PC-3 (cell line): Measurements from ENCODE around the gene PLA2G4B. TPM values are rescaled to one million over a fixed set of nuclear protein-coding genes. Genes with fewer than 3 reads are reported as not detected.

Source experiments
- ATAC-seq: fragments of 200-7000 bp; cut with Tn5 transposase; 2 replicates; pipeline ENCODE4 v1.9.1; 2020; ENCODE audit warnings: mild to moderate bottlenecking, moderate library complexity
- Bru-seq: library from RNA; stranded (reverse); fragments of 400-500 nt; gene quantifications from one replicate; lab custom pipeline; 2021; lab: Mats Ljungman, UMichigan
- BruChase-seq, 2 experiments: library from RNA; stranded (reverse); fragments of 400-500 nt; gene quantifications; one replicate each; lab custom pipeline; 2021; lab: Mats Ljungman, UMichigan
- BruUV-seq: library from RNA; stranded (reverse); fragments of 400-500 nt; replicated peaks from 2 replicates; lab custom pipeline; 2021; lab: Mats Ljungman, UMichigan
- CTCF ChIA-PET: fragments of 300-600 bp; sonication (Branson Sonifier 250); formaldehyde crosslinking; loops from one replicate; lab custom pipeline; 2022; ENCODE audit warnings: antibody characterized with exemption; lab: Charles Lee
- POLR2A ChIA-PET: fragments of 300-600 bp; sonication (Branson Sonifier 250); formaldehyde crosslinking; loops from one replicate; lab custom pipeline; 2022; ENCODE audit warnings: antibody characterized with exemption; ENCODE audit not compliant: unreplicated experiment; lab: Charles Lee
- DNase-seq: peaks from one replicate; pipeline ENCODE4 v3.0.0-alpha.2; 2015
- H2AFZ ChIP-seq: fragments of 300-600 bp; sonication (generic); 2 replicates; pipeline ENCODE4 v1.6.0; 2016; ENCODE audit warnings: antibody characterized with exemption, low read length
- H3F3A ChIP-seq: fragments of 300-600 bp; sonication (generic); one replicate; pipeline ENCODE4 v1.6.0; 2017; ENCODE audit warnings: antibody characterized with exemption, low read length, control low read depth, mild to moderate bottlenecking; ENCODE audit not compliant: unreplicated experiment
- H3K27ac ChIP-seq: fragments of 300-600 bp; sonication (generic); 2 replicates; pipeline ENCODE4 v1.5.1; 2016; ENCODE audit warnings: mild to moderate bottlenecking, low read length
- H3K27me3 ChIP-seq: fragments of 300-600 bp; sonication (generic); 2 replicates; pipeline ENCODE4 v1.6.1; 2016; ENCODE audit warnings: low read length, mixed read lengths
- H3K36me3 ChIP-seq: fragments of 300-600 bp; sonication (generic); 2 replicates; pipeline ENCODE4 v1.6.1; 2016; ENCODE audit warnings: low read depth, mixed run types, low read length, mixed read lengths
- H3K4me1 ChIP-seq: fragments of 300-600 bp; sonication (generic); 2 replicates; pipeline ENCODE4 v1.5.1; 2016; ENCODE audit warnings: low read length; ENCODE audit not compliant: insufficient read depth
- H3K4me2 ChIP-seq: fragments of 300-600 bp; sonication (generic); 2 replicates; pipeline ENCODE4 v1.6.0; 2016; ENCODE audit warnings: low read length
- H3K4me3 ChIP-seq: fragments of 300-600 bp; sonication (generic); 2 replicates; pipeline ENCODE4 v1.5.1; 2016; ENCODE audit warnings: mild to moderate bottlenecking, low read length, mixed read lengths
- H3K79me2 ChIP-seq: fragments of 300-600 bp; sonication (generic); 2 replicates; pipeline ENCODE4 v1.6.1; 2017; ENCODE audit warnings: low read length, mixed read lengths
- H3K9ac ChIP-seq: fragments of 300-600 bp; sonication (generic); 2 replicates; pipeline ENCODE4 v1.6.0; 2016; ENCODE audit warnings: mild to moderate bottlenecking, low read length
- H3K9me2 ChIP-seq: fragments of 300-600 bp; sonication (generic); replicated peaks from 2 replicates; pipeline ENCODE4 v1.6.1; 2016; ENCODE audit warnings: mixed run types, low read length, mixed read lengths
- H3K9me3 ChIP-seq: fragments of 300-600 bp; sonication (generic); 2 replicates; pipeline ENCODE4 v1.6.1; 2016; ENCODE audit warnings: low read length, mixed read lengths
- H4K20me1 ChIP-seq: fragments of 300-600 bp; sonication (generic); 2 replicates; pipeline ENCODE4 v1.6.1; 2016; ENCODE audit warnings: low read length, mixed read lengths
- EZH2 ChIP-seq: fragments of 300-600 bp; sonication (generic); IDR thresholded peaks from one replicate; pipeline ENCODE4 v1.6.1; 2017; ENCODE audit warnings: antibody characterized with exemption, mild to moderate bottlenecking, low read length; ENCODE audit not compliant: unreplicated experiment
- EZH2phosphoT487 ChIP-seq: fragments of 300-600 bp; sonication (generic); IDR thresholded peaks from 2 replicates; pipeline ENCODE4 v1.6.1; 2018; ENCODE audit warnings: mild to moderate bottlenecking, antibody characterized with exemption, low read length, borderline replicate concordance
- intact Hi-C: fragments of 100-400 bp; cut with micrococcal nuclease; formaldehyde crosslinking; loops from 2 replicates; pipeline ENCODE4 v1.9.0; 2023
- long read RNA-seq: library from polyadenylated mRNA; unstranded; transcript quantifications from one replicate; pipeline ENCODE4 v2.0.0, GENCODE V29; 2021; ENCODE audit not compliant: unreplicated experiment
- total RNA-seq: library from RNA; depleted of rRNA; stranded (reverse); fragments of >200 nt; gene quantifications from 2 replicates; pipeline ENCODE4 v1.2.3, GENCODE V29; 2014; rRNA removed
- TF ChIP-seq, protein P1 (sequence below): fragments of 300-600 bp; sonication (generic); conservative IDR thresholded peaks from 2 replicates; pipeline ENCODE4 v1.5.1; 2017; ENCODE audit warnings: antibody characterized with exemption, low read depth, mild to moderate bottlenecking, low read length

PLA2G4B gene, protein sequence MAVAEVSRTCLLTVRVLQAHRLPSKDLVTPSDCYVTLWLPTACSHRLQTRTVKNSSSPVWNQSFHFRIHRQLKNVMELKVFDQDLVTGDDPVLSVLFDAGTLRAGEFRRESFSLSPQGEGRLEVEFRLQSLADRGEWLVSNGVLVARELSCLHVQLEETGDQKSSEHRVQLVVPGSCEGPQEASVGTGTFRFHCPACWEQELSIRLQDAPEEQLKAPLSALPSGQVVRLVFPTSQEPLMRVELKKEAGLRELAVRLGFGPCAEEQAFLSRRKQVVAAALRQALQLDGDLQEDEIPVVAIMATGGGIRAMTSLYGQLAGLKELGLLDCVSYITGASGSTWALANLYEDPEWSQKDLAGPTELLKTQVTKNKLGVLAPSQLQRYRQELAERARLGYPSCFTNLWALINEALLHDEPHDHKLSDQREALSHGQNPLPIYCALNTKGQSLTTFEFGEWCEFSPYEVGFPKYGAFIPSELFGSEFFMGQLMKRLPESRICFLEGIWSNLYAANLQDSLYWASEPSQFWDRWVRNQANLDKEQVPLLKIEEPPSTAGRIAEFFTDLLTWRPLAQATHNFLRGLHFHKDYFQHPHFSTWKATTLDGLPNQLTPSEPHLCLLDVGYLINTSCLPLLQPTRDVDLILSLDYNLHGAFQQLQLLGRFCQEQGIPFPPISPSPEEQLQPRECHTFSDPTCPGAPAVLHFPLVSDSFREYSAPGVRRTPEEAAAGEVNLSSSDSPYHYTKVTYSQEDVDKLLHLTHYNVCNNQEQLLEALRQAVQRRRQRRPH
- total RNA-seq: 7.0 and 12.2 TPM in 2 replicates
- percentile 76 among the genes with signal in this experiment for Bru-seq, nascent RNA
- percentile 90 among the genes with signal in this experiment for BruChase-seq, experiment 1, labeled RNA remaining after a 6-hour chase
- percentile 86 among the genes with signal in this experiment for BruChase-seq, experiment 2, labeled RNA remaining after a 2-hour chase
- long read RNA-seq, partial matches to known transcripts: 10 of 10 reads
- long read RNA-seq, other reads (novel, unspliced or antisense): 0 of 10 reads

DNA sequence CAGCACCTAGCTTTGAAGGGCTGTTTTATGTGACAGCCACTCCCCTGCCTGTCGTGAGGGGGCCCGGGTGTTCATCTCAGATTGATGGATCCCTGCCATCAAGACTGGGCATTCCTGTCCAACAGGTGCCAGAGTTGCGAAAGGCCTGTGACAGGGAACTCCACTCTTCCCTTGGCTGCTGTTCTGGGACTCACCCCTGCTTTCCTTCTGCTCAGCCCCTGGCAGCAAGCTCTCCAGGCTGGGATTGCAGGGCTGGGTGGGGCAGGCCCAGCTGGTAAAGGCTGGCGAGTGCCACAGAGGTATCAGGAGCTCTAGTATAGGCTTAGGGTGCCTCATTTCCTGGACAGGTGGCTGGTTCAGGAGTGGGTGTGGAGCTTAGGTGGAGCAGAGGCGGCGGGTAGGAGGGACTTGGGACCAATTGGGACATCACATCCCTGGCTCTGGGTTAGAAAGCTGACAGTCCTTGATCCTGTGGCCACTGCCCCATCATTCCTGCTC lies at the start of gene PLA2G4B:
Gene PLA2G4B, plus strand, starts transcription at position 448 of the 498 bp plus-strand sequence. CDS start 67 bp downstream, outside the sequence.
- ChIA-PET POLR2A (no interaction called here), CTCF (interaction anchor here (0.6 kb wide), 1 partner anchor 311 kb away, joined by 3 read pairs; no protein-coding TSS in a partner anchor)
- Histone ChIP-seq H3K27ac (peak within 1 kb of the TSS; percentile 82), H3K79me2 (peaks cover 9% of the 10 kb centered on the region; the same call in 1 of the 2 replicates), H2AFZ (no peak within 1 kb of the TSS), H3K4me3 (no peak within 1 kb of the TSS; the same call in 1 of the 2 replicates), H3K27me3 (no peaks in the 10 kb centered on the region), H3K9me2 (no peaks in the 10 kb centered on the region), H3K9me3 (no peaks in the 10 kb centered on the region), H4K20me1 (no peaks in the 10 kb centered on the region), H3K4me2 (peak within 1 kb of the TSS; percentile 57), H3F3A (no peaks in the 10 kb centered on the region), H3K36me3 (no peaks in the 10 kb centered on the region), H3K4me1 (peaks cover 21% of the 10 kb centered on the region), H3K9ac (peak within 1 kb of the TSS; percentile 46; the same call in 1 of the 2 replicates)
- intact Hi-C loops: no loop called here
- ATAC-seq (peak; percentile 90), DNase-seq (peak; percentile 98)
- BruUV-seq: no TSS peak
- TF ChIP-seq EZH2phosphoT487 (no peak), EZH2 (no peak)
- TF ChIP-seq, protein P1, sequence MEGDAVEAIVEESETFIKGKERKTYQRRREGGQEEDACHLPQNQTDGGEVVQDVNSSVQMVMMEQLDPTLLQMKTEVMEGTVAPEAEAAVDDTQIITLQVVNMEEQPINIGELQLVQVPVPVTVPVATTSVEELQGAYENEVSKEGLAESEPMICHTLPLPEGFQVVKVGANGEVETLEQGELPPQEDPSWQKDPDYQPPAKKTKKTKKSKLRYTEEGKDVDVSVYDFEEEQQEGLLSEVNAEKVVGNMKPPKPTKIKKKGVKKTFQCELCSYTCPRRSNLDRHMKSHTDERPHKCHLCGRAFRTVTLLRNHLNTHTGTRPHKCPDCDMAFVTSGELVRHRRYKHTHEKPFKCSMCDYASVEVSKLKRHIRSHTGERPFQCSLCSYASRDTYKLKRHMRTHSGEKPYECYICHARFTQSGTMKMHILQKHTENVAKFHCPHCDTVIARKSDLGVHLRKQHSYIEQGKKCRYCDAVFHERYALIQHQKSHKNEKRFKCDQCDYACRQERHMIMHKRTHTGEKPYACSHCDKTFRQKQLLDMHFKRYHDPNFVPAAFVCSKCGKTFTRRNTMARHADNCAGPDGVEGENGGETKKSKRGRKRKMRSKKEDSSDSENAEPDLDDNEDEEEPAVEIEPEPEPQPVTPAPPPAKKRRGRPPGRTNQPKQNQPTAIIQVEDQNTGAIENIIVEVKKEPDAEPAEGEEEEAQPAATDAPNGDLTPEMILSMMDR: no peak

DNA sequence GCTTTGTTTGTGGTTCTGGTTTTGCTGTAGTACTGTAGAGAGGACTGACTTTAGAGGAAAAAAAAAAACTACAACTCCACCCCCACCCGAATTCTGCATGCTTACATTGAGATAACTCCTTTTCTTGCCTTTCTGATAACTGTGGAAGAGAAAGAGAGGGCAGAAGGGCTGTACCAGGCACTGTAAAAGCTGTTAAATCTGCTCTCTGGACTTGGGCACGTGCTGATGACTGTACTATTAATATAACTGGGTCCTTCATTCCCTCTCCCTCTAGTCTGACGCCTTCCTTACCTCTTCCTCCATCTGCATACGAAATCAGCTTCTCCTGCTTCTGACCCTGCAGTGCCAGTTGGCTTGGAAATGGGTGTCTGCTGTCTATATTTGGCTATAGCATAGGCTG lies 49.4 kb upstream of the PLA2G4B start:
- Histone ChIP-seq H3K27ac (no peak overlapping the region), H3K9ac (no peak overlapping the region), H3K79me2 (peaks cover 80% of the 10 kb centered on the region), H3F3A (no peaks in the 10 kb centered on the region), H4K20me1 (no peaks in the 10 kb centered on the region), H3K9me3 (no peaks in the 10 kb centered on the region), H3K4me3 (no peak overlapping the region), H3K9me2 (no peaks in the 10 kb centered on the region), H3K4me2 (no peak overlapping the region), H3K36me3 (0 out of 2 replicates have a peak, but pooled peaks cover under 1% of the 10 kb centered on the region), H3K27me3 (no peaks in the 10 kb centered on the region), H3K4me1 (peaks cover 36% of the 10 kb centered on the region), H2AFZ (no peak overlapping the region)
- intact Hi-C loops: no loop called here
- ATAC-seq (no peak), DNase-seq (no peak)
- no TSS peak for BruUV-seq
- TF ChIP-seq EZH2: no peak
- TF ChIP-seq, protein P1: no peak
- TF ChIP-seq EZH2phosphoT487: no peak
- CTCF ChIA-PET: interaction anchor here (0.6 kb wide), 1 partner anchor 444 kb away, joined by 3 read pairs; no protein-coding TSS in a partner anchor
- POLR2A ChIA-PET: interaction anchor here (0.7 kb wide), 1 partner anchor 15 kb away, joined by 6 read pairs; the partner anchor contains the start of gene MAPKBP1
